B cell (primary cell): ENCODE measurements around the gene WDR18. TPM values are rescaled to one million over a fixed set of nuclear protein-coding genes. Genes with fewer than 3 reads are reported as not detected.

Experiments
- ATAC-seq: fragments of 200-7000 bp; cut with Tn5 transposase; one replicate; pipeline ENCODE4 v1.10.0; 2021; ENCODE audit warnings: low read depth, mild to moderate bottlenecking, moderate number of reproducible peaks, moderate library complexity
- CTCF ChIA-PET: fragments of 350-600 bp; sonication (Branson Sonifier 250); formaldehyde crosslinking; loops from one replicate; lab custom pipeline; 2021; ENCODE audit warnings: antibody characterized with exemption, inconsistent platforms; lab: Charles Lee
- POLR2A ChIA-PET: fragments of 350-600 bp; sonication (Branson Sonifier 250); formaldehyde crosslinking; loops from one replicate; lab custom pipeline; 2021; ENCODE audit warnings: antibody characterized with exemption; lab: Charles Lee
- DNase-seq: peaks from one replicate; pipeline ENCODE4 v3.0.0; 2013
- H2AFZ ChIP-seq: 2 replicates; pipeline ENCODE4 v1.6.1; 2012; ENCODE audit warnings: mild to moderate bottlenecking, low read depth, low read length; ENCODE audit not compliant: insufficient read depth, poor library complexity, severe bottlenecking
- H3K27ac ChIP-seq, 2 donors: 1 replicate in 1 of 2; 2 replicates in 1 of 2; pipeline ENCODE4 v1.5.1; 2012 to 2013; ENCODE audit warnings: low read length in 2 of 2, mild to moderate bottlenecking in 2 of 2, moderate library complexity in 1 of 2
- H3K27me3 ChIP-seq, 4 experiments: fragments of 200-600 bp in 1 of 4; sonication (generic) in 1 of 4; replicated peaks in 1 of 4; 1 replicate in 2 of 4; 2 replicates in 2 of 4; pipeline versions ENCODE4 v1.6.1 to v1.7.0; 2013 to 2016; ENCODE audit warnings: low read length in 3 of 4, mild to moderate bottlenecking in 2 of 4, mixed read lengths in 1 of 4, moderate library complexity in 1 of 4; ENCODE audit not compliant: insufficient read depth in 4 of 4, control insufficient read depth in 3 of 4; ENCODE audit errors: control extremely low read depth in 1 of 4
- H3K36me3 ChIP-seq, 2 experiments: replicated peaks in 1 of 2; 1 replicate in 1 of 2; 2 replicates in 1 of 2; pipeline versions ENCODE4 v1.6.1 to v1.7.1; 2013; ENCODE audit warnings: low read length in 1 of 2; ENCODE audit not compliant: insufficient read depth in 2 of 2, control insufficient read depth in 1 of 2; ENCODE audit errors: control extremely low read depth in 1 of 2, extremely low read depth in 1 of 2
- H3K4me1 ChIP-seq, 2 donors: fragments of 200-600 bp in 1 of 2; sonication (generic) in 1 of 2; 1 replicate in 1 of 2; 2 replicates in 1 of 2; pipeline versions ENCODE4 v1.5.1 to v1.6.1; 2013 to 2017; ENCODE audit warnings: low read length in 2 of 2; ENCODE audit not compliant: control insufficient read depth in 2 of 2, insufficient read depth in 2 of 2
- H3K4me2 ChIP-seq: replicated peaks from 2 replicates; pipeline ENCODE3; 2012; ENCODE audit warnings: mild to moderate bottlenecking, low read depth, low read length; ENCODE audit not compliant: poor library complexity, severe bottlenecking
- H3K4me3 ChIP-seq, 5 experiments: fragments of 200-600 bp in 1 of 5; sonication (generic) in 1 of 5; 1 replicate in 3 of 5; 2 replicates in 2 of 5; pipeline versions ENCODE4 v1.5.1 to v1.7.0; 2011 to 2016; ENCODE audit warnings: low read length in 4 of 5, mild to moderate bottlenecking in 4 of 5, low read depth in 2 of 5, control low read depth in 1 of 5, moderate library complexity in 1 of 5; ENCODE audit not compliant: insufficient read depth in 1 of 5; ENCODE audit errors: control extremely low read depth in 1 of 5, extremely low read depth in 1 of 5
- H3K79me2 ChIP-seq: fragments of 200-600 bp; sonication (generic); one replicate; pipeline ENCODE4 v1.6.0; 2016; ENCODE audit warnings: low read length; ENCODE audit not compliant: control insufficient read depth, insufficient read depth
- H3K9ac ChIP-seq: fragments of 200-600 bp; sonication (generic); 2 replicates; pipeline ENCODE4 v1.6.1; 2017; ENCODE audit warnings: mild to moderate bottlenecking, low read length, moderate library complexity
- H3K9me3 ChIP-seq, 3 donors: one replicate each; pipeline versions ENCODE4 v1.6.1 to v1.7.1; 2013; ENCODE audit warnings: low read length in 2 of 3; ENCODE audit not compliant: control insufficient read depth in 2 of 3, insufficient read depth in 1 of 3; ENCODE audit errors: control extremely low read depth in 1 of 3
- H4K20me1 ChIP-seq: 2 replicates; pipeline ENCODE4 v1.6.0; 2012; ENCODE audit warnings: mild to moderate bottlenecking, low read length; ENCODE audit not compliant: insufficient read depth, control insufficient read depth, poor library complexity, severe bottlenecking
- H3K27ac Mint-ChIP-seq: one replicate; pipeline ENCODE4 v1.8.0; 2021; ENCODE audit warnings: mixed read lengths
- H3K27me3 Mint-ChIP-seq: one replicate; pipeline ENCODE4 v1.8.0; 2021; ENCODE audit warnings: mixed read lengths
- H3K4me1 Mint-ChIP-seq: one replicate; pipeline ENCODE4 v1.8.0; 2021; ENCODE audit warnings: mixed read lengths
- H3K4me3 Mint-ChIP-seq: one replicate; pipeline ENCODE4 v1.8.0; 2021; ENCODE audit warnings: mixed read lengths
- H3K9me3 Mint-ChIP-seq: one replicate; pipeline ENCODE4 v1.8.0; 2022; ENCODE audit warnings: mixed read lengths; ENCODE audit not compliant: insufficient read depth
- CTCF ChIP-seq: fragments of 200-600 bp; IDR thresholded peaks from one replicate; pipeline ENCODE4 v1.8.0; 2022; ENCODE audit warnings: antibody characterized with exemption, mild to moderate bottlenecking
- EZH2 ChIP-seq: IDR thresholded peaks from 2 replicates; pipeline ENCODE4 v1.6.1; 2012; ENCODE audit warnings: borderline replicate concordance, low read depth, mild to moderate bottlenecking, moderate library complexity, low read length; ENCODE audit not compliant: insufficient read depth, poor library complexity, severe bottlenecking
- WGBS: methylation state at CpG from one replicate; pipeline ENCODE4 v1.1.5; 2013; ENCODE audit warnings: missing lambda C conversion rate; ENCODE audit not compliant: insufficient coverage; 5-methylcytosine and 5-hydroxymethylcytosine counted together
- intact Hi-C: fragments of 100-400 bp; cut with micrococcal nuclease; formaldehyde crosslinking; loops from one replicate; pipeline ENCODE4 v1.10.0; 2022
- polyA plus RNA-seq: library from polyadenylated mRNA; depleted of rRNA; stranded (reverse); fragments of >200 nt; gene quantifications from 2 replicates; pipeline ENCODE4 v1.2.3, GENCODE V29; 2012
- total RNA-seq, 2 donors: library from RNA; stranded (reverse); fragments of 120-200 nt in 1 of 2; gene quantifications; 1 replicate in 1 of 2; 2 replicates in 1 of 2; pipeline versions ENCODE4 v1.2.3 to v1.2.4, GENCODE V29; 2013 to 2022

The WDR18 gene
- total and polyA plus RNA-seq, 2 donors (not counting 1 experiment from before 2014, with no cell fraction given): 48.5 to 60.5 TPM

DNA sequence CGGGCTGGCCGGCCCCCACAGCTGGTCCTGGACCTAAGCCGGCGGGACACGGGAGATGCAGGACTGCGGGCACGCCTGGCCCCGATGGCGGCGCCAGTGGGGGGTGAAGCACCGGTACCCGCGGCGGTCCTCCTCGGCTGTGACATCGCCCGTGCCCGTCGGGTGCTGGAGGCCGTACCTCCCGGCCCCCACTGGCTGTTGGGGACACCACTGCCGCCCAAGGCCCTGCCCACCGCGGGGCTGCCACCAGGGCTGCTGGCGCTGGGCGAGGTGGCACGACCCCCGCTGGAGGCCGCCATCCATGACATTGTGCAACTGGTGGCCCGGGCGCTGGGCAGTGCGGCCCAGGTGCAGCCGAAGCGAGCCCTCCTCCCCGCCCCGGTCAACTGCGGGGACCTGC, 19.1 kb downstream of the WDR18 start:
- Mint-ChIP-seq H3K9me3 (no peaks in the 10 kb centered on the region), H3K4me3 (no peak overlapping the region), H3K27ac (no peak overlapping the region), H3K27me3 (peaks cover 15% of the 10 kb centered on the region), H3K4me1 (peaks cover 10% of the 10 kb centered on the region)
- ChIA-PET CTCF (interaction anchor here (0.6 to 0.7 kb wide), 2 partner anchors 55 to 1139 kb away, joined by 3 read pairs; no protein-coding TSS in a partner anchor), POLR2A (interaction anchor here (0.9 kb wide), 1 partner anchor 37 kb away, joined by 7 read pairs; the partner anchor contains the start of gene ABCA7)
- H2AFZ ChIP-seq: no peak overlapping the region
- no peak for ATAC-seq
- intact Hi-C loops: no loop called here
- peaks cover 0 to 6% (median 0%) of the 10 kb centered on the region in 3 donors for H3K9me3 ChIP-seq
- no peak overlapping the region for H3K4me3 ChIP-seq
- no peaks in the 10 kb centered on the region for H3K79me2 ChIP-seq
- WGBS: 92% methylated on average over 37 of the region's 37 CpGs
- no peak overlapping the region for H3K27ac ChIP-seq
- no peak for TF ChIP-seq CTCF
- peaks cover 0 to 40% (median 21%) of the 10 kb centered on the region in 4 experiments for H3K27me3 ChIP-seq
- DNase-seq: no peak
- no peak overlapping the region for H3K4me2 ChIP-seq
- H4K20me1 ChIP-seq: peaks cover 11% of the 10 kb centered on the region
- H3K36me3 ChIP-seq: no peaks in the 10 kb centered on the region
- H3K4me1 ChIP-seq: peaks cover 11 to 13% of the 10 kb centered on the region in 2 donors
- H3K9ac ChIP-seq: no peak overlapping the region

- Mint-ChIP-seq H3K9me3 (no peaks in the 10 kb centered on the region), H3K27me3 (peaks cover 8% of the 10 kb centered on the region), H3K4me1 (peaks cover 10% of the 10 kb centered on the region), H3K4me3 (no peak overlapping the region), H3K27ac (no peak overlapping the region)
- no peak overlapping the region for H3K4me2 ChIP-seq
- no peak overlapping the region for H2AFZ ChIP-seq
- intact Hi-C loops: no loop called here
- H3K79me2 ChIP-seq: no peaks in the 10 kb centered on the region
- TF ChIP-seq CTCF (no peak), EZH2 (no peak)
- ATAC-seq (no peak), DNase-seq (no peak)
- H3K9ac ChIP-seq: no peak overlapping the region
- peaks cover 0 to 30% (median 14%) of the 10 kb centered on the region in 4 experiments for H3K27me3 ChIP-seq
- 83% methylated on average over 31 of the region's 32 CpGs for WGBS
- no peak overlapping the region for H3K4me3 ChIP-seq
- peaks cover 11 to 13% of the 10 kb centered on the region in 2 donors for H3K4me1 ChIP-seq
- ChIA-PET POLR2A (interaction anchor here (0.7 to 1.1 kb wide), 2 partner anchors 24 to 62 kb away, joined by 3 to 4 read pairs; no protein-coding TSS in a partner anchor), CTCF (interaction anchor here (0.8 to 1.4 kb wide), 4 partner anchors 15 to 111 kb away, joined by 4 read pairs; partner anchors contain the start of genes MED16 and RNU6-9)
- H3K36me3 ChIP-seq: no peaks in the 10 kb centered on the region
- H4K20me1 ChIP-seq: peaks cover 11% of the 10 kb centered on the region
- peaks cover 0 to 3% (median 0%) of the 10 kb centered on the region in 3 donors for H3K9me3 ChIP-seq
- H3K27ac ChIP-seq: no peak overlapping the region
Observed at GRCh38 chr19:1004204-1004802, 20.2 kb downstream of the WDR18 start.
